NCI-H82 treated with DMSO at 0.1 percent for 48 hours (cell line): ENCODE measurements around the gene LZTR1.

Source experiments
- DNase-seq: peaks from one replicate; lab custom pipeline; 2025; ENCODE audit not compliant: unreplicated experiment; lab: John Stamatoyannopoulos, UW

LZTR1 gene

GRCh38 chr22:20949698-20950183 lies 32.4 kb upstream of the LZTR1 start:
- DNase-seq: no peak

- no peak for DNase-seq
Observed at GRCh38 chr22:20951151-20951931, 30.8 kb upstream of the LZTR1 start.

DNA sequence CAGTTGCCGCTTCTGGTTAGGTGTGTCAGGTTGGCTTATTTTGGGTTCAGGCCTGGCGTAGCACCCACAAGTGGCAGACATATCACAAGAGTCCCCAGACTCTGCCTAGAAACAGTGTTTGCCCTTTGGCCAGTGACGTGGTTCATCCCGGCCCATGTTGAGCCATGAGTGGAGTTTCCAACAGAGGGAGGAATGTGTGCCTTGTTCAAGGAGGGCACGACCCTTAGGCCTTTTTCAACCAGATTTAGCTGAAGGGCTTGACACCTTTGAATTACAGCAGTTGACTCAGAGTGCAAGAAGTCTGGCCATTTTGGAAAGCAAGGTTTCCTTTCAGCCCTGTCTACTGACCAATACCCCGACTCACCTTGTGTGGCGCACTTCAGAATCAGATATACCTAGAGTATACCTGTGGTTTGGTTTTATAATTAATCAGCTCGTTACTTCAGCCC lies 30.1 kb upstream of the LZTR1 start:
- DNase-seq: no peak

DNA sequence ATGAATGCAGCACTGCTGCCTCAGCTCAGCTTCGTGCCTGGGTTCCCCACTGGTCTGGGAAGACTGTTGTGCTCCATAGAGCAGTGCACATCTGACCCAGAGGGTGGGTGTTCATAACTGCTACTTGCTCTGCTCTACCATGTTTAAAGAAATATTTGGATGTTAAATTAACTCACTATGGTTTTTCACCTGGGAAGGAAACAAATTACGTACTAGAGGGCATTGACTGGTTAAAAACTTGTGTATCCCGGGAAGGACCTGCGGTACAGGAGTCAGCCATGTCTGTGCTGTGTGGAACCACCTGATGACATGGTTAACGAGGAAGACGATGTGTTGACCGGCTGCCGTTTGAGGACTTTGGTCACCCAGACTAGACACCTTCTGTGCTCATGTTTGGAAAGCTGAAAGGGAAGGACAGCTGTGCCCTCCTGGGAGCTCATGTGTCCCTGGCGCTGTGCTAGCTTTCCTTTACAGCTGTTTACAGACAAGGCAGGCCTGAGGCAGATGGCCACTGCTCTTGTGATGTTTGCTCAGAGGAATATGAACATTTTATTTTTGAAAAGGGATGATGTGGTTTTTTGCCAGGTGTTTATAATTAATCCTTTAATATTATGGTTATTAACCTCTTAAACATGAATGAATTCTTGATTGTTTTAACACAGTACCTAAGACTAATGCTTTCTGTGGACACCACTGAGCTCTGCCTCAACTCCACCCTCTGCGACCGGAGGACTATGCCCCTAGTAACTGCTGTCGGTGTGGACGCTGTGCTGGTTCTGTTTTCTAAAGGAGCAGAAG lies 29.4 kb upstream of the LZTR1 start:
- no peak for DNase-seq

DNA sequence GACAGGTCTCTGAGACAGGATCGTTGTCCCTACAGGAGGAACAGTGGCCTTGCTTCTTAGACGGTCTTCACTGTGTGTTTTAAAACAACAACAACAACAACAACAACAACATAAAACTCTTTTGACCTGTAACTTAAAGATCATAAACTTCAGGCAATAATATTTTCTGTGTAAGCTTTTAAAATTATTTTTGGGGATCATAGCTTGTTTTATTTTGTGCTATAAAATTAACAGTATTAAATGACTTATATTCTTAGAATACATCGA lies 28.8 kb upstream of the LZTR1 start:
- DNase-seq: no peak

GRCh38 chr22:20953668-20954500 lies 28.2 kb upstream of the LZTR1 start:
- no peak for DNase-seq

DNA sequence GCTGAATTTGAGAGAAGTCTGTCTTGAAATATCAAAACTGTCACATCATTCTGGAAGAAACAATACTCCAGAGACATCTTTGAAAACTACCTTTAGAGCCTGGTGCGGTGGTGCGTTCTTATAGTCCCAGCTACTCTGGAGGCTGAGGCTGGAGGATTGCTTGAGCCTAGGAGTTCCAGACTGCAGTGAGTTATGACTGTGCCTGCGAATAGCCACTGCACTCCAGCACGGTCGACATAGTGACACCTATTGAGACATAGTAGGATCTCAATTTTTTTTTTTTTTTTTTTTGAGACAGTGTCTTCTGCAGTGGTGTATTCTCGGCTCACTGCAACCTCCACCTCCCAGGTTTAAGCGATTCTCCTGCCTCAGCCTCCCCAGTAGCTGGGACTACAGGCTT lies 26.5 kb upstream of the LZTR1 start:
- no peak for DNase-seq

GRCh38 chr22:20956258-20957101 lies 25.6 kb upstream of the LZTR1 start:
- no peak for DNase-seq

DNA sequence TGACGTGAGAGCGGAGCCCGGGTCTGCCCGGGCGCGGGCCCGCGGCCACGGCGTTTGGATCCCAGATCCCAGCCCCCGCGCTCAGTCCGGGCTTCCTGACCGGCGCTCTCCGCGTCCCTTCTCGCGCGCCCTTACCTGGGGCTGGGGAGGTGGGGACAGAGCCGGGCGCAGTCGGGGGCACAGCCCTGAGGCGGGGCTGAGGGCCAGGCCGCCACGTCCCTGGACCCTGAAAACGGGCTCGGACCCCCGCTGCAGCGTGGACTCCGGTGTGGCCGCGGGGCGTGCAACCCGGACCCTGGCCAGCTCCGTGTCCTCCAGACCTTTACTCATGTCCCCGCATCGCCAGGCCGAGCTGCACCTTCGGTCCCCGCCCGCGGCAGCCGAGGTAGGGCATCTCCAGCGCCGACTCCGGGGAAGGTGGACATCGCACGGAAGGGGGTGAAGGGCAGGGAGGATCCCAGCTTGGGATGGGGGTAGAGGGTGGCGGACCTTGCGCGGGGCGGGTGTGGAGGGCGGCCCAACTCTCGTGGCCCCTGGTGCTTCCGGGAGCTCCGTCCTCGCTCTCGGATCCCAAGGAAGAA lies 24.9 kb upstream of the LZTR1 start:
- no peak for DNase-seq

GRCh38 chr22:20957683-20958431 lies 24.2 kb upstream of the LZTR1 start:
- DNase-seq: no peak

GRCh38 chr22:20959578-20960461 lies 22.3 kb upstream of the LZTR1 start:
- no peak for DNase-seq

- no peak for DNase-seq
Observed at GRCh38 chr22:20960609-20961008, 21.5 kb upstream of the LZTR1 start.

- DNase-seq: no peak
Observed at GRCh38 chr22:20962491-20962945, 19.6 kb upstream of the LZTR1 start.

DNA sequence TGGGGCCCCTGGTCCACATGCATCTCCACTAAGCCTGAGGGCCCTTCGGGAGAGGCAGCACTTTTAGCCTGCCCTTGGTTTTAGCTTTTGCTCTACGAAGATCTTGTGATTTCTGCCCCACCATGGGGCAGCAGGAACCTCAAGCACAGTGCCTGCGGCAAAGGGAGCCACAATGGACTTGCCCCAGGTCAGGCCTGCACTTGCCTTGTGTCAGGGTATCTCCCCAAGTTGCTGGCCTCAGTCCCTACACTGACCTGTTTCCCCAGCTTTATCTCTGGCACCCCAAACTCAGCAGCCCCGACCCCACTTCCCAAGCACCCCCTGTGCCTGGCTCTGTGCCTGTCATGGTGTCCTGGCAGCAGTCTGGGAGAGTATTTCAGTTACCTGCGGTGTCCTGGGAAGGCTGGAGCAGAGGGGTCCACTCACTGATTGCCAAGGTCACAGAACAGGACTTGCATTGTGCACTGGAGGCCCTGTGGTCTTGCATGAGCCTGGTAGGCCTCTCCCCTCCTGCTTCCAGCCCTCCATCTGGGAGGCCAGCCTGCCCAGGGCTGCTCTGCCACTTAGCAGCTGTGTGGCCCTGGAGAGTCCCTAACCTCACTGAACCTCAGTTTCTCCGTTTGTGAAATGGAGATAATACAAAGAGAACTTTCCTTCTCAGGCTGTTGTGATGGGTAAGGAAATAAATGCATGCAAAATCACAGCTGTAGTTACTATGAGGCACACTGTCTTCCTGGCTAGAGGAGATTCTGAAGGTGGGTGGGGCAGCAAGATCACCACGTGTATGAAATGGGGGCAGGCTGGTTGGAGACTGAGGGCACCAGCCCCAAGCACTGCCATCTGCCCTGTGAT lies 18.7 kb upstream of the LZTR1 start:
- DNase-seq: no peak

DNA sequence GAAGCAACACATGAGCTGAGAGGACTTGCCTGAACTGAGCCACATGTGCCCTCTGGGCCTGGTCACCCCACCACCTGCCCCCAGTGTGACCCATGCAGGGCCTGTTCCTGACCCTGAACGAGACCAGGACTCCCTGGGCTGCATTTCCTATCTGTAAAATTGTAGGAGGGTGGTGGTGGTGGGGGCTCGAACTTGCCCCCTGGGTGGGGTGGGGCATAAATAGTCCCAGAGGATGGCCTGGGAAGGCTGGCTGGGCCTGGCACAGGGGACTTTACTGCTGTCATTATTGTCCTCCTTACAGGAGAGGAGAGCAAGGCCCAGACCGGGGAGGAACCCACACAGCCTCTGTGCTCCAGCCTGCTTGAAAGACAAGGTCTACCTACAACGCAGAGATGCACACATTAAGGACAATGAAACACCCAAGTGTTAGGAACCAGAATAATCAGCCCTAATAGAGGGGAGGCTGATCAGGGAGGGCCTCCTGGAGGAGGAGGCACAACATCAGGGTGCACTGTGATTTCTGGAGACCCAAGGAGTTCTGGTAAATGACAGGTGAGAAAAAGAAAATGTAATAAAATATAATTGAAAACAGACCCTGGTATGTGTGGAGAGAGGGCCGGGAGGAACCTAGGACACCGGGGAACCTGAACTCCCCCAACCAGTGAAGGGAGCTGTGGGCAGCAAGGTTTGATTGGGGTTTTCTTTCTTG lies 17.9 kb upstream of the LZTR1 start:
- no peak for DNase-seq

DNA sequence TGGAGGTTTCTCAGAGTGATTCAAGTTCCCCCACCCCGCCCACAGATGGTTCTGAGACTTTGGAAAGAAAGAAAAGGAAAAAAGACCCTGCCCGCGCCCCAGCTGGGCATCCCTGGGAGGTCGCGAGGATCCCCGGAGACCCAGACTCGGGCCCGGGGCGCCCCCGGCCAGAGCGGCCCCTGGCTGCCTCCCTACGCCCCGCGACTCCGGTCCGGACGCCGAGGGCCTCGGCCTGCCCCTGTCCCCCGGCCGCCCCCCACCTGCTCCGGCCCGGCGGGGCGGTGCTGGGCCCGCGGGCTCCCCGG lies 17.3 kb upstream of the LZTR1 start:
- no peak for DNase-seq
